Loucy (cell line): Measurements from ENCODE around the gene CHIT1.

Experiments used
- H2AFZ ChIP-seq: fragments of 200-600 bp; sonication (generic); 2 replicates; pipeline ENCODE4 v1.6.0; 2016; ENCODE audit warnings: antibody characterized with exemption, mild to moderate bottlenecking, low read length, moderate library complexity
- H3F3A ChIP-seq: fragments of 200-600 bp; 2 replicates; pipeline ENCODE4 v1.6.0; 2016; ENCODE audit warnings: antibody characterized with exemption, low read depth, mild to moderate bottlenecking
- H3K27me3 ChIP-seq: fragments of 200-600 bp; sonication (generic); 2 replicates; pipeline ENCODE4 v1.6.1; 2014; ENCODE audit warnings: low read length, mild to moderate bottlenecking; ENCODE audit not compliant: insufficient read depth, poor library complexity, severe bottlenecking
- H3K36me3 ChIP-seq: fragments of 200-600 bp; sonication (generic); 2 replicates; pipeline ENCODE4 v1.6.1; 2016; ENCODE audit warnings: low read length; ENCODE audit not compliant: insufficient read depth
- H3K4me1 ChIP-seq: fragments of 200-600 bp; sonication (generic); 2 replicates; pipeline ENCODE4 v1.5.1; 2014; ENCODE audit warnings: low read length, mild to moderate bottlenecking; ENCODE audit not compliant: insufficient read depth, poor library complexity, severe bottlenecking
- H3K4me2 ChIP-seq: fragments of 200-600 bp; sonication (generic); 2 replicates; pipeline ENCODE4 v1.6.0; 2014; ENCODE audit warnings: antibody characterized with exemption, low read length, low read depth, mild to moderate bottlenecking; ENCODE audit not compliant: poor library complexity, severe bottlenecking
- H3K4me3 ChIP-seq: fragments of 200-600 bp; sonication (generic); 2 replicates; pipeline ENCODE4 v1.5.1; 2014; ENCODE audit warnings: low read length, mild to moderate bottlenecking, mixed read lengths; ENCODE audit not compliant: poor library complexity, severe bottlenecking
- H3K79me2 ChIP-seq: fragments of 200-600 bp; sonication (generic); 2 replicates; pipeline ENCODE4 v1.6.1; 2014; ENCODE audit warnings: low read length; ENCODE audit not compliant: insufficient read depth
- H3K9ac ChIP-seq: fragments of 200-600 bp; sonication (generic); 2 replicates; pipeline ENCODE4 v1.6.0; 2014; ENCODE audit warnings: mild to moderate bottlenecking, low read depth, low read length, moderate library complexity; ENCODE audit not compliant: poor library complexity, severe bottlenecking
- H3K9me2 ChIP-seq: fragments of 200-600 bp; sonication (generic); replicated peaks from 2 replicates; pipeline ENCODE4 v1.6.1; 2016; ENCODE audit warnings: low read depth, low read length, mixed read lengths
- H3K9me3 ChIP-seq: fragments of 200-600 bp; sonication (generic); 2 replicates; pipeline ENCODE4 v1.6.1; 2014; ENCODE audit warnings: mild to moderate bottlenecking, antibody characterized with exemption, low read length, low read depth; ENCODE audit not compliant: insufficient read depth
- H4K20me1 ChIP-seq: fragments of 200-600 bp; sonication (generic); 2 replicates; pipeline ENCODE4 v1.6.0; 2014; ENCODE audit warnings: antibody characterized with exemption, low read length, mild to moderate bottlenecking; ENCODE audit not compliant: insufficient read depth, poor library complexity, severe bottlenecking
- EZH2phosphoT487 ChIP-seq: fragments of 200-600 bp; IDR thresholded peaks from 2 replicates; pipeline ENCODE4 v1.6.1; 2018; ENCODE audit warnings: antibody characterized with exemption, mild to moderate bottlenecking, moderate library complexity, borderline replicate concordance
- TF ChIP-seq, protein P1 (sequence below): fragments of 200-600 bp; sonication (generic); conservative IDR thresholded peaks from 2 replicates; pipeline ENCODE4 v1.5.1; 2014; ENCODE audit warnings: mild to moderate bottlenecking, antibody characterized with exemption, low read length

CHIT1 gene

DNA sequence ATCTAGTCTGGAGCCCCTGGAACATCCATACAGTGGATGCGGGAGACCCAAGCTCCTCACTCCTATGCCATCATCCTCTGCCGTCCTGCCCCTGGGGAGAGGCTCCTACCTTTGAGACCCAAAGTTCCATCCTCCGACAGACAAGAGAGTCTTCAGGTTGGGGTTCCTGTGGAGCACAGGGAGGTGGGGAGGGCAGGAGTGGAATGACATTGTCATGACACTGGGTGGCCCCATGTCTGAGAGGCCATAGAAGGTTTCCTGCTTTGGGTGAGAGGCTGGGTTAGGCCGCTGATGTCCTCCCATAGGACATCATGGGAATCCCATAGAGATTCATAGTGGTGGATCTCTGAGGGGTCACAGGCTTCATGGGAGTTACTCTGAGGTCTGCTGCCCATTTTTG, 45.0 kb downstream of the CHIT1 start:
- H3K4me3 ChIP-seq = no peak overlapping the region
- H3K79me2 ChIP-seq = no peaks in the 10 kb centered on the region
- H2AFZ ChIP-seq = no peak overlapping the region
- no peak overlapping the region for H3K9ac ChIP-seq
- H3K4me2 ChIP-seq = no peak overlapping the region
- no peaks in the 10 kb centered on the region for H3K9me3 ChIP-seq
- H3K36me3 ChIP-seq = no peaks in the 10 kb centered on the region
- H3F3A ChIP-seq = no peaks in the 10 kb centered on the region
- no peaks in the 10 kb centered on the region for H3K4me1 ChIP-seq
- H3K9me2 ChIP-seq = no peaks in the 10 kb centered on the region
- no peaks in the 10 kb centered on the region for H4K20me1 ChIP-seq
- no peak for TF ChIP-seq EZH2phosphoT487
- TF ChIP-seq, protein P1, sequence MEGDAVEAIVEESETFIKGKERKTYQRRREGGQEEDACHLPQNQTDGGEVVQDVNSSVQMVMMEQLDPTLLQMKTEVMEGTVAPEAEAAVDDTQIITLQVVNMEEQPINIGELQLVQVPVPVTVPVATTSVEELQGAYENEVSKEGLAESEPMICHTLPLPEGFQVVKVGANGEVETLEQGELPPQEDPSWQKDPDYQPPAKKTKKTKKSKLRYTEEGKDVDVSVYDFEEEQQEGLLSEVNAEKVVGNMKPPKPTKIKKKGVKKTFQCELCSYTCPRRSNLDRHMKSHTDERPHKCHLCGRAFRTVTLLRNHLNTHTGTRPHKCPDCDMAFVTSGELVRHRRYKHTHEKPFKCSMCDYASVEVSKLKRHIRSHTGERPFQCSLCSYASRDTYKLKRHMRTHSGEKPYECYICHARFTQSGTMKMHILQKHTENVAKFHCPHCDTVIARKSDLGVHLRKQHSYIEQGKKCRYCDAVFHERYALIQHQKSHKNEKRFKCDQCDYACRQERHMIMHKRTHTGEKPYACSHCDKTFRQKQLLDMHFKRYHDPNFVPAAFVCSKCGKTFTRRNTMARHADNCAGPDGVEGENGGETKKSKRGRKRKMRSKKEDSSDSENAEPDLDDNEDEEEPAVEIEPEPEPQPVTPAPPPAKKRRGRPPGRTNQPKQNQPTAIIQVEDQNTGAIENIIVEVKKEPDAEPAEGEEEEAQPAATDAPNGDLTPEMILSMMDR = no peak
- no peaks in the 10 kb centered on the region for H3K27me3 ChIP-seq

DNA sequence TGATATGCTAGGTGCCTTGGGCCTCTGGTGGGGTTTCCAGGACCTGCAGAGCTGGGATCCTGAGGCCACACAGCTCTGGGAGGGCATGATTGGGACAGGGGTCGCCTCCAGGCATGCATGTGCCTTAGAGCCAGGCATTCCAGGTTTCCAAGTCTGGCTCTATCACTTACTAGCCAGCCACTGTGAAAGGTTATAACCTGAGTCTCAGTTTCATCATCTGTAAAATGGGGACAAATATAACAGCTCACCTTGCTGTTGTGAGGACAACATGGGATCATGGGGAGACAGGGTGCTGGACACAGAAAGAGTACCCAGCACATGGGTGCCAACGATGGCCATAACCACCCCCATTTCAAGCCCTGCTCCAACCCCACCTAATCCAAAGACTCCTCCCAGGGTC, 45.6 kb downstream of the CHIT1 start:
- Histone ChIP-seq H3K36me3 (no peaks in the 10 kb centered on the region), H3K9me2 (no peaks in the 10 kb centered on the region), H3K79me2 (no peaks in the 10 kb centered on the region), H3K9ac (no peak overlapping the region), H4K20me1 (no peaks in the 10 kb centered on the region), H2AFZ (no peak overlapping the region), H3K4me2 (no peak overlapping the region), H3K9me3 (no peaks in the 10 kb centered on the region), H3K27me3 (no peaks in the 10 kb centered on the region), H3K4me3 (no peak overlapping the region), H3F3A (no peaks in the 10 kb centered on the region), H3K4me1 (no peaks in the 10 kb centered on the region)
- TF ChIP-seq, protein P1 = no peak
- no peak for TF ChIP-seq EZH2phosphoT487

GRCh38 chr1:203182387-203182953, 47.0 kb downstream of the CHIT1 start:
- H3F3A ChIP-seq = no peaks in the 10 kb centered on the region
- H3K9me3 ChIP-seq = no peaks in the 10 kb centered on the region
- no peak overlapping the region for H2AFZ ChIP-seq
- H3K79me2 ChIP-seq = no peaks in the 10 kb centered on the region
- no peaks in the 10 kb centered on the region for H4K20me1 ChIP-seq
- no peaks in the 10 kb centered on the region for H3K9me2 ChIP-seq
- peaks cover 9% of the 10 kb centered on the region for H3K4me1 ChIP-seq
- no peaks in the 10 kb centered on the region for H3K36me3 ChIP-seq
- no peak overlapping the region for H3K9ac ChIP-seq
- H3K4me2 ChIP-seq = no peak overlapping the region
- TF ChIP-seq EZH2phosphoT487 = no peak
- TF ChIP-seq, protein P1 = no peak
- no peak overlapping the region for H3K4me3 ChIP-seq
- no peaks in the 10 kb centered on the region for H3K27me3 ChIP-seq
